Trophoblast cell (in vitro differentiated cells and primary cell): ENCODE data around the gene TMPRSS3.

ENCODE experiments used
- DNase-seq, 2 donors: peaks; one replicate each; pipeline ENCODE4 v3.0.0-alpha.2; 2016
- H2AFZ ChIP-seq: 2 replicates; pipeline ENCODE4 v1.6.1; 2013; ENCODE audit warnings: low read length, moderate library complexity, mild to moderate bottlenecking; ENCODE audit not compliant: insufficient read depth, poor library complexity
- H2AK5ac ChIP-seq: 2 replicates; pipeline ENCODE4 v1.6.1; 2013; ENCODE audit warnings: mild to moderate bottlenecking, low read length
- H2BK120ac ChIP-seq: 2 replicates; pipeline ENCODE4 v1.6.1; 2013; ENCODE audit warnings: low read length, mild to moderate bottlenecking, moderate library complexity; ENCODE audit not compliant: insufficient read depth, poor library complexity
- H2BK12ac ChIP-seq: 2 replicates; pipeline ENCODE4 v1.6.1; 2013; ENCODE audit warnings: mild to moderate bottlenecking, low read length, moderate library complexity
- H2BK5ac ChIP-seq: 2 replicates; pipeline ENCODE4 v1.6.1; 2013; ENCODE audit warnings: low read length, low read depth, moderate library complexity, mild to moderate bottlenecking; ENCODE audit not compliant: poor library complexity
- H3K14ac ChIP-seq: 2 replicates; pipeline ENCODE4 v1.6.1; 2013; ENCODE audit warnings: mild to moderate bottlenecking, low read length
- H3K18ac ChIP-seq: 2 replicates; pipeline ENCODE4 v1.6.1; 2013; ENCODE audit warnings: mild to moderate bottlenecking, low read length
- H3K23ac ChIP-seq: 2 replicates; pipeline ENCODE4 v1.6.1; 2013; ENCODE audit warnings: low read length
- H3K27ac ChIP-seq: 2 replicates; pipeline ENCODE4 v1.5.1; 2013; ENCODE audit warnings: low read depth, mild to moderate bottlenecking, inconsistent platforms, low read length, moderate library complexity
- H3K27me3 ChIP-seq: 2 replicates; pipeline ENCODE4 v1.6.1; 2013; ENCODE audit warnings: inconsistent platforms, mild to moderate bottlenecking, low read length, moderate library complexity; ENCODE audit not compliant: insufficient read depth
- H3K36me3 ChIP-seq, 2 experiments: 1 replicate in 1 of 2; 2 replicates in 1 of 2; pipeline ENCODE4 v1.6.1; 2013; ENCODE audit warnings: low read length in 2 of 2, mild to moderate bottlenecking in 2 of 2, moderate library complexity in 1 of 2; ENCODE audit not compliant: insufficient read depth in 2 of 2, control insufficient read depth in 1 of 2
- H3K4ac ChIP-seq: 2 replicates; pipeline ENCODE4 v1.6.1; 2013; ENCODE audit warnings: low read depth, mild to moderate bottlenecking, low read length, moderate library complexity
- H3K4me1 ChIP-seq, 2 experiments: 1 replicate in 1 of 2; 2 replicates in 1 of 2; pipeline ENCODE4 v1.6.1; 2013; ENCODE audit warnings: low read length in 2 of 2, mild to moderate bottlenecking in 2 of 2, moderate library complexity in 1 of 2; ENCODE audit not compliant: insufficient read depth in 2 of 2, control insufficient read depth in 1 of 2
- H3K4me2 ChIP-seq: 2 replicates; pipeline ENCODE4 v1.6.1; 2013; ENCODE audit warnings: inconsistent platforms, mild to moderate bottlenecking, low read length, moderate library complexity
- H3K4me3 ChIP-seq: 2 replicates; pipeline ENCODE4 v1.5.1; 2013; ENCODE audit warnings: mild to moderate bottlenecking, low read depth, low read length, inconsistent platforms
- H3K79me1 ChIP-seq: one replicate; pipeline ENCODE4 v1.6.1; 2013; ENCODE audit warnings: low read length
- H3K79me2 ChIP-seq: 2 replicates; pipeline ENCODE4 v1.6.1; 2013; ENCODE audit warnings: low read length, mild to moderate bottlenecking; ENCODE audit not compliant: control insufficient read depth, insufficient read depth, poor library complexity
- H3K9ac ChIP-seq: 2 replicates; pipeline ENCODE4 v1.6.1; 2013; ENCODE audit warnings: mild to moderate bottlenecking, low read length
- H3K9me3 ChIP-seq: 2 replicates; pipeline ENCODE4 v1.6.1; 2013; ENCODE audit warnings: low read depth, mild to moderate bottlenecking, control low read depth, inconsistent platforms, low read length; ENCODE audit not compliant: insufficient read depth
- H4K12ac ChIP-seq: 2 replicates; pipeline ENCODE4 v1.6.1; 2013; ENCODE audit warnings: low read depth, mild to moderate bottlenecking, low read length, moderate library complexity
- H4K8ac ChIP-seq: 2 replicates; pipeline ENCODE4 v1.6.1; 2013; ENCODE audit warnings: low read depth, mild to moderate bottlenecking, low read length, moderate library complexity
- H4K91ac ChIP-seq: one replicate; pipeline ENCODE4 v1.6.1; 2013; ENCODE audit warnings: low read depth, mild to moderate bottlenecking, low read length, moderate library complexity
- WGBS: extraction: QIAGEN DNeasy Blood & Tissue Kit; methylation state at CpG from one replicate; pipeline ENCODE4 v1.1.7; 2013; ENCODE audit warnings: missing lambda C conversion rate; ENCODE audit not compliant: insufficient read length, insufficient coverage; ENCODE audit errors: extremely low coverage; 5-methylcytosine and 5-hydroxymethylcytosine counted together

Gene TMPRSS3

DNA sequence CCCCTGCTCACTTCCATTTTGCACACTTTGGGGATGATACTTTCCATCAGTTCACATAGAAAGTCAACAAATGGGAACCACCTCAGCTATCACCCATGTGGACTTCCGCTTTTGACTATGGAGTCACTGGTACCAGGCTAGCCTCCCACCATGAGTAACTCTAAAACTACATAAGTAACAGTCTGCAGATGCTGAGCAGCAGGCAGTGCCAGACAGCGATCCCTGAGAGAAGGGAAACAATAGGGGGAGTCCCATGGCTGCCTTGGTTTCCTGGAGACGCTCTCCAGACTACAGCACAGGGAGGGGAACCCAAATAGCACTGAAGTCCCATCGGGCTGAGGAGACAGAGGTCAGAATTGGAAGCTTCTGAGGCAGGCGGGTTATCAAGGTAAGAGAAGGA, 42.2 kb downstream of the TMPRSS3 start:
- Histone ChIP-seq H3K36me3 (no peaks in the 10 kb centered on the region), H3K9me3 (peaks cover 3% of the 10 kb centered on the region), H3K4me2 (no peak overlapping the region), H3K4ac (no peak overlapping the region), H3K18ac (no peak overlapping the region), H3K9ac (no peak overlapping the region), H2AK5ac (no peak overlapping the region), H4K91ac (no peak overlapping the region), H3K14ac (no peak overlapping the region), H3K79me1 (no peaks in the 10 kb centered on the region), H2BK5ac (no peak overlapping the region), H2BK12ac (no peak overlapping the region), H3K4me3 (peak overlapping the region; percentile 16), H3K27me3 (no peaks in the 10 kb centered on the region), H2AFZ (no peak overlapping the region), H3K4me1 (no peaks in the 10 kb centered on the region), H2BK120ac (no peak overlapping the region), H3K23ac (peak overlapping the region; percentile 8), H4K12ac (no peak overlapping the region), H3K79me2 (no peaks in the 10 kb centered on the region), H4K8ac (no peak overlapping the region), H3K27ac (no peak overlapping the region)
- WGBS, result no CpG with 5 or more reads among the region's 5 CpGs
- no peak for DNase-seq

DNA sequence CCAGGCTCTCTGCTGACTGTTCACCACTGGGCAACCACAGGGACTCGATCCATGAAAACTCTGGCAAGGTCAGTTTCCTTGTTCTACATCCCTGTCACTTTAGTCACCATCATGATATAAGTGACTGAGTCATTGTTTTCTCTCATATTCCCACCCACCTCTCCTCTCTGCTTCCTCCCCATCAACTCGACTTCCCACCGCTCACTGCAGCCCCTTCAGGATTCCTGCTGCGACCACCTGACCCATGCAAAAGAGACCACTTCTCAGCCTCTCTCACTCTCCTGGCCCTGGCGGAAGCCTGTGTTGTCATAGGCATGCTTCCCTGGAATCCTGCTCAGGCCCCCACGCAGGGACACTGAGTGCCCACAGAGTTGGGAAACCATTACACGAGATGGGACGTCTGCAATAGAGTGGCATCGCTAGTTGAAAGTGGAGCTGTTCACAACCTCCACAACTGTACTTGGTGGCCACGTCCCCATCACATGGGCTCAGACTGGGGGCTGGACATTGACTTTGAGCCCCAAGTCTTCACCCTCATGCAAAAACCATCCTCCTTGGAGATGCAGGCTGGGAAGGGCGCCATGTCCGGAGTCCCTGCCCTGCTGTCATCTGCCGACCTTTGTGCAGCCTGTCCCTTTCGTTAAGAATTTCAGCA, 43.3 kb downstream of the TMPRSS3 start:
- H3K4ac ChIP-seq, result no peak overlapping the region
- no peak overlapping the region for H4K91ac ChIP-seq
- no peak overlapping the region for H3K9ac ChIP-seq
- H3K4me2 ChIP-seq, result no peak overlapping the region
- no peak overlapping the region for H3K18ac ChIP-seq
- H2AFZ ChIP-seq, result no peak overlapping the region
- no peak for DNase-seq
- no peak overlapping the region for H2BK120ac ChIP-seq
- H3K36me3 ChIP-seq, result no peaks in the 10 kb centered on the region
- no peak overlapping the region for H2BK12ac ChIP-seq
- no peak overlapping the region for H3K27ac ChIP-seq
- WGBS, result no CpG with 5 or more reads among the region's 14 CpGs
- H4K8ac ChIP-seq, result no peak overlapping the region
- no peaks in the 10 kb centered on the region for H3K79me1 ChIP-seq
- peaks cover 2% of the 10 kb centered on the region for H3K9me3 ChIP-seq
- no peak overlapping the region for H4K12ac ChIP-seq
- H3K79me2 ChIP-seq, result no peaks in the 10 kb centered on the region
- no peak overlapping the region for H2AK5ac ChIP-seq
- H2BK5ac ChIP-seq, result no peak overlapping the region
- H3K27me3 ChIP-seq, result no peaks in the 10 kb centered on the region
- H3K4me3 ChIP-seq, result no peak overlapping the region
- H3K4me1 ChIP-seq, result no peaks in the 10 kb centered on the region
- no peak overlapping the region for H3K23ac ChIP-seq
- H3K14ac ChIP-seq, result no peak overlapping the region

DNA sequence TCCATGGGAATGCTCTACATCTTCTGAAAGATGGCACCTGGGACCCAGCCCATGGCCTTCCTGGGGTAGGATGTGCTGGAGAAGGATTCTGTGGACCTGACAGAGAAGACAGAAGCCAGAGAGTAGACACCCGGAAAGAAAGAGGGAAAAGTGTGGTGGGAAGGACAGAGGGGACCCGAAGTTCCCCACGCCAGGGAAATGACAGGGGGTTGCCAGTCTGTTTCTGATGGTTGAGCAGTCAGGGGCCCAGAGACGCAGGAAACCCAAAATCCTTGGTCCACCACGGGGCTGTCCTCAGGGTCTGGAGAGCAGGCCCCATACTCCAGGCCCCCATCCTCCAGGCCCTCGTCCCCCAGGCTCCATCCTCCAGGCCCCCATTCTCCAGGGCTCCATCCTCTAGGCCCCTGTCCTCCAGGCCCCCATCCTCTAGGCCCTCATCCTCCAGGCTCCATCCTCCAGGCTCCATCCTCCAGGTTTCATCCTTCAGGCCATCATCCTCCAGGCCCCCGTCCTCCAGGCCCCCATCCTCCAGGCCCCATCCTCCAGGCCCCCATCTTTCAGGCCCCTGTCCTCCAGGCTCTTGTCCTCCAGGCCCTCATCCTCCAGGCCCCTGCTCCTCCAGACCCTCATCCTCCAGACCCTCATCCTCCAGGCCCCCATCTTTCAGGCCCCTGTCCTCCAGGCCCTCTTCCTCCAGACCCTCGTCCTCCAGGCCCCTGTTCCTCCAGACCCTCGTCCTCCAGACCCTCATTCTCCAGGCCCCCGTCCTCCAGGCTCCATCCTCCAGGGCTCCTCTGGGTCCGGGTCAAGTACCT, 44.0 kb downstream of the TMPRSS3 start:
- H3K4me3 ChIP-seq, result no peak overlapping the region
- H3K18ac ChIP-seq, result no peak overlapping the region
- H3K9ac ChIP-seq, result no peak overlapping the region
- H3K9me3 ChIP-seq, result no peaks in the 10 kb centered on the region
- no peak overlapping the region for H2AFZ ChIP-seq
- no peaks in the 10 kb centered on the region for H3K4me1 ChIP-seq
- WGBS, result no CpG with 5 or more reads among the region's 11 CpGs
- H3K14ac ChIP-seq, result no peak overlapping the region
- no peak overlapping the region for H2BK120ac ChIP-seq
- H3K79me1 ChIP-seq, result no peaks in the 10 kb centered on the region
- no peak overlapping the region for H2BK12ac ChIP-seq
- no peak overlapping the region for H3K23ac ChIP-seq
- no peaks in the 10 kb centered on the region for H3K27me3 ChIP-seq
- H4K91ac ChIP-seq, result no peak overlapping the region
- no peak overlapping the region for H4K8ac ChIP-seq
- no peak overlapping the region for H3K4me2 ChIP-seq
- no peaks in the 10 kb centered on the region for H3K79me2 ChIP-seq
- no peak overlapping the region for H2BK5ac ChIP-seq
- no peaks in the 10 kb centered on the region for H3K36me3 ChIP-seq
- no peak overlapping the region for H3K4ac ChIP-seq
- H4K12ac ChIP-seq, result no peak overlapping the region
- H2AK5ac ChIP-seq, result no peak overlapping the region
- DNase-seq, result no peak
- H3K27ac ChIP-seq, result no peak overlapping the region

DNA sequence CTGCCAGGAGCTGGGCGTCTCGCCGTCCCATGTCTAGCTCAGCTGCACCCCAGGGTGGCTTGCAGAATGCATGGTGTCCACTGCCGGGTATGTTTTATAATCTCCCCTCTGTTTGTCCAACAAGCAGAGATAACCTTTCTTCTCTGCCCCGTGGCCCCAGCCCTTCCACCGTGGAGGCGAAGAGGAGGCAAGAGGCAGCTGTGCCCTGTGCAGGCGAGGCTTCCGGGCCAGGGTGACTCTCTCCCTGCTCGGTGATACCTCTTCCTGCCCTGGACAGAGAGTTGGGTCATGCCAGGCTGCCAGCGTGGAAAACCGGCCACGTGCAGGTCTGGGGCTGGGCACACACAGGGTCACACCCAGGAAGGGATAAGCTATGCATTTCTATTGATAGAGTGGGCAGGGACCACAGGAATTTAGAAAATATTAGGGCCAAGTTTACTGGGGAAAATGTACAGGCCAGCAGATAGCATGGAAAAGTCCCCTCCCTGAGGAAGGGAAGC, 44.9 kb downstream of the TMPRSS3 start, which contains the start of gene TFF2:
TSS of gene TFF2 (minus strand) at position 68 of the 500 bp plus-strand sequence. CDS start at position 31, 37 bp downstream.
- Histone ChIP-seq H3K4me2 (no peak within 1 kb of the TSS), H3K36me3 (no peaks in the 10 kb centered on the region), H4K91ac (no peak within 1 kb of the TSS), H3K9me3 (no peaks in the 10 kb centered on the region), H3K4me1 (no peaks in the 10 kb centered on the region), H2BK5ac (no peak within 1 kb of the TSS), H2AK5ac (no peak within 1 kb of the TSS), H3K4me3 (no peak within 1 kb of the TSS), H3K14ac (no peak within 1 kb of the TSS), H3K18ac (no peak within 1 kb of the TSS), H2BK120ac (no peak within 1 kb of the TSS), H4K12ac (no peak within 1 kb of the TSS), H2BK12ac (no peak within 1 kb of the TSS), H3K27me3 (no peaks in the 10 kb centered on the region), H3K4ac (no peak within 1 kb of the TSS), H3K27ac (no peak within 1 kb of the TSS), H2AFZ (no peak within 1 kb of the TSS), H3K79me2 (no peaks in the 10 kb centered on the region), H4K8ac (no peak within 1 kb of the TSS), H3K23ac (no peak within 1 kb of the TSS), H3K9ac (no peak within 1 kb of the TSS), H3K79me1 (no peaks in the 10 kb centered on the region)
- WGBS, result no CpG with 5 or more reads among the region's 13 CpGs
- no peak for DNase-seq
